ENCODE measurements around the gene GPR153.
"Not testable (repeated sequence)": the region's sequence is repeated elsewhere in the genome, so short reads cannot be mapped to it uniquely, and the experiment has no call there.

GPR153 gene

DNA sequence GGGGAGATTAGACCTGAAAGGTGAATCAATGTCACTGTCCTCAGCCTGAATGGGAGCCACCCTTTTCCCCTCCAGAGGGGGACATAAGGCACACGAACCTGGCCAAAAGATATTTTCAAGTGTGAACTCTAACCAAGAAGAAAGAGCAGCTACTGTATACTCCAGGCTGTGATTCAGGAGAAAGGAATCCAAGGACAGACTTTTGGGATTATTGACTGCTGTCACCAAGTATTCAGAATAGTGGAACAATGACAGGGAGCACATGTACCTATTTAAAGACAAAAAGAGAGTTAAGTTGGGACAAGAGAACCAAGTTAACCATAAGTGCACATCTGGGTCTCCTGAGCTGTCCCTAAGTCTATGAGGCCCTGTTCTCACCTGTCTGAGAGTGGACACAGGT, 27.5 kb downstream of the GPR153 start:
- no peak for DNase-seq (ENCODE audit: low read depth in 2 of 2)

DNA sequence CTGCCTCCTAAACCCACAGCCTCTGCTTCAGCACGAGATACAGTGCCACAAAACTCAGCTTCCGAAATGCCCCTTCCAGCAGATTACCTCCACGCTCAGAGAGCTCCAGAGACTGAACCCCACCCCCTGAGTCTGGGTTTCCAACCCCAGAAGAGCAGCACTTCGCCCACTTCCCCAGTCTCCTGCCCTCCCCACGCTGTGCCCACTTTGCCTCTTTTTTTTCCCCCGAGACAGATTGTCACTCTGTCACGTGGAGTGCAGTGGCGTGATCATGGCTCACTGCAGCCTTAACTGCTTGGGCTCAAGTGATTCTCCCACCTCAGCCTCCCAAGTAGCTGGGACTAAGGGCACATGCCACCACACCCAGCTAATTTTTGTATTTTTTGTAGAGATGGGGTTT, 35.2 kb downstream of the GPR153 start:
- no peak for DNase-seq (ENCODE audit: low read depth in 2 of 2)

GRCh38 chr1:6224718-6225117, 36.2 kb downstream of the GPR153 start:
- no peak for DNase-seq (ENCODE audit: low read depth in 2 of 2)

GRCh38 chr1:6223617-6224016, 37.3 kb downstream of the GPR153 start:
- no peak for DNase-seq (ENCODE audit: low read depth in 2 of 2)

- DNase-seq (ENCODE audit: low read depth in 2 of 2) = no peak
Observed at GRCh38 chr1:6222636-6223035, 38.3 kb downstream of the GPR153 start.

- DNase-seq (ENCODE audit: low read depth in 2 of 2) = no peak
Observed at GRCh38 chr1:6221210-6221784, 39.6 kb downstream of the GPR153 start.

DNA sequence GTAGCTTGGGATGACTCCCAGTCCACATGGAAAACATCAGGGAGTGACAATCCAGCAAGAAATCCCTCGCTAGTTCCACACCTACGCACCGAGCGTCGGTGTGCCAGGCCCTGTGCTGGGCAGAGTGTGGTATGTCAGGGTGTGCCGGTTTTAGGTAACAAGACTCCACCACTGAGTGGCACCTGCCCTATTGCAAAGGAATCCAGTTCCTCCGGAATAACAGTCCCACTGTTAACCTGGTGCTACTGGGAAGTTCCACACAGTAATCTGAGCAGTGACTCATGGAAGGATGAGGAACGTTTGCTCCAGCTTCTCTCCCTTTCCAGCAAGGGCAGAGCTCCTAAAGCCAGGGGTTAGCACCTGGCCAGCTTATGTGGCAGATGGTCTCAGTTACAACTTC, 40.7 kb downstream of the GPR153 start:
- no peak for DNase-seq (ENCODE audit: low read depth in 2 of 2)

DNA sequence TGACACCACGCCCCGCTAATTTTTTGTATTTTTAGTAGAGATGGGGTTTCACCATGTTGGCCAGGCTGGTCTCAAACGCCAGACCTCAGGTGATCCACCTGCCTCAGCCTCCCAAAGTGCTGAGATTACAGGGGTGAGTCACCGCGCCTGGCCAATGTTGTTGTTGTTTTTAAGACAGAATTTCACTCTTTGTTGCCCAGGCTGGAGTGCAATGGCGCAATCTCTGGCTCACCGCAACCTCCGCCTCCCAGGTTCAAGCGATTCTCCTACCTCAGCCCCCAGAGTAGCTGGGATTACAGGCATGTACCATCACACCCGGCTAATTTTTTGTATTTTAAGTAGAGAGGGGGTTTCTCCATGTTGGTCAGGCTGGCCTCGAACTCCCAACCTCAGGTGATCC, 41.3 kb downstream of the GPR153 start:
- not testable (repeated sequence) for DNase-seq (ENCODE audit: low read depth in 2 of 2)

GRCh38 chr1:6218375-6219164, 42.3 kb downstream of the GPR153 start:
- no peak for DNase-seq (ENCODE audit: low read depth in 2 of 2)

- DNase-seq (ENCODE audit: low read depth in 2 of 2) = no peak
Observed at GRCh38 chr1:6212193-6212959, 48.5 kb downstream of the GPR153 start.

- no peak for DNase-seq (ENCODE audit: low read depth in 2 of 2)
Observed at GRCh38 chr1:6211731-6212130, 49.2 kb downstream of the GPR153 start.

DNA sequence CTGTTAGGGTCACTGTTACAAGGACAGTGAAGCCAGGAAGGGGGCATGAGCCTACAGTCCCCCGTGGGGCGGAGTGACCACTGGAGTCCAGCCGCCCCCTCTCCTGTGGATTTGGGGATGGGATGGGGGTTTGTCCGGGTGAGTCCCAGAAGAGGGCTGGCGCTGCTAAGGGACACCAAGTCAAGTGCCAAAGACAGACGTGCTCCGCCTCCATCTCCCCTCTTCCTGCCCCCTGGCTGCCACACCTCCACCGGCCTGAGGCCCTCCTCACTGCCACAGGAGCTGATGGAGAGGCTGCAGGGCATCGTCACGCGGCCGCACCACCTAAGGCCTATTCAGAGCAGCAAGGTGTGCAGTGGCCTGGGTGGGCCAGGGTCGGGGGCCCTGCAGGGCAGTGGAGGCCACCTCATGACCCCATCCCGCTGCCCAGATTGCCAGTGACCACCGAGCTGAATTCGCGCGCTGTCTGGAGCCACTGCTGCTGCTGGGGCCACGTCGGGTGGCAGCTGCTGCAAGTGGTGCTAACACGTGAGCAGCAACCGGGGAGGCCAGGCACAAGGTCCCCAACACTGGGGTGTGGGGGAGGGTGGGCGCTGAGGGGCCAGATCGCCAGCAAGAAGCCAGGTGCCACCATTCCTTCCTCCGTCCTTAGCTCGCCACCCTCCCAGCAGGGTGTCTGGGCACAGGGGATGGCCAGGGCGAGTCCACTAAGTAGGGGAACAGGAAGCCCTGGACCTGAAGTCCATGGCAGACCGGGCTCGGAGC, 50.1 kb downstream of the GPR153 start:
- no peak for DNase-seq (ENCODE audit: low read depth in 2 of 2)

GRCh38 chr1:6209661-6210580, 51.0 kb downstream of the GPR153 start:
- DNase-seq (ENCODE audit: low read depth in 2 of 2) = no peak

GRCh38 chr1:6208723-6209660, 51.9 kb downstream of the GPR153 start:
- DNase-seq (ENCODE audit: low read depth in 2 of 2) = peak in 1 of 2 donors; percentile 22

DNA sequence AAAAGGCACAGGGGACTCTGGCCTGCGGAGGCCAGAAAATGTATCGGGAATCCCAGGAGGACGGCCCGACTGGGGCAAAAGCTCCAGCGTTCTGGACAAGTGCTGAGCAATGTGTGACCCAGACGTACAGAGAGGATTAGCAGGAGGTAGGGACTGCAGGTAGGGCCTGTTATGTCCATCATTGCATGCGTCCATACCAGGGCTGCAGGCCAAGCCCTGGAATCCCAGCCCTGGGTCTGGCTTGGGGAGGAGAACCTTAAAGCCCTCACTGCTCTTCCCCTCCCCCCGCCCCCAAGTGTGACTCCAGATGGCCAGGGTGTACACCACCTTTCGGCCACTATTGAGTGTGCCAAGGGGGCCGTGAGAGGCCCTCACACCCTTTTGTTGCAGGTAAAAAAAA, 53.0 kb downstream of the GPR153 start:
- DNase-seq (ENCODE audit: low read depth in 2 of 2) = no peak

GRCh38 chr1:6207075-6207885, 53.6 kb downstream of the GPR153 start:
- no peak for DNase-seq (ENCODE audit: low read depth in 2 of 2)

GRCh38 chr1:6206520-6206855, 54.4 kb downstream of the GPR153 start:
- no peak for DNase-seq (ENCODE audit: low read depth in 2 of 2)

DNA sequence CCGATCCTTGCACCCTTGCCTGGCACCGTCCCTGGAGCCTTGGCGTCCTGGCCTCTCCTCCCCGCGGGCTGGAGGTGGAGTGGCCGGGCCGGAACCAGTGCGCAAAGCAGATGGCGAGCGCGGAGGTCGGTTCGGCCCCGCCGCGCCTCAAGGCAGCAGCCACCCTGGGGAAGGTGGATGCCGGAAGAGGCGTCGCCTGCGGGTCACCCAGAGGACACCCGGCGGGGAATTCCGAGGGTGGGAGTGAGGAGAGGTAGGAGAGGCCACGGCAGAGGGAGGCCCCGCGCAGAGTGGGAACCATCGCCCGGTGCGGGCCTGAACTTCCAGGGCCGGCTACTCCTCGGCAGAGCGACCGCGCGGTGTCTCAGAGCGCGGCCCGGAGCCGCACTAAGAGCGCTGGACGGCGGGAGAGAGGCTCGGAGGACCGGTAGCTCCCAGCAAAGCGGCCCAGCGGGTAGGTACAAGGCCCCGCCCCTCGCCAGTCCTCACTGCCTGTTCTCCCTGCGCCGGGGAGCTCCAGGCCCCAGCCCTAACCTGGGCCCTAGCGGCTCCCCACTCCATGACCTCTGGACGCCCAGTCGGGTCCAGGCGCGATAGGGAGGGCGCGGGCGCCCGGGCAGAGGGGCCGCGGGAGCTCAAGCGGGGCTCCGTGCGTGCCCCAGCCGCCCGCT, 54.9 kb downstream of the GPR153 start, which contains the start of gene RNF207:
Gene RNF207, plus strand, starts transcription at position 271 of the 671 bp plus-strand sequence. CDS start 417 bp downstream, outside the sequence.
- peak; percentile 41 to 65 for DNase-seq (ENCODE audit: low read depth in 2 of 2)
